GM23338 (cell line): ENCODE data around the gene ADAMTS20. TPM values are rescaled to one million over a fixed set of nuclear protein-coding genes. Genes with fewer than 3 reads are reported as not detected.

Source experiments
- ATAC-seq: fragments of 200-7000 bp; cut with Tn5 transposase; 3 replicates; pipeline ENCODE4 v1.9.1; 2020
- DNase-seq: peaks from one replicate; pipeline ENCODE4 v3.0.0-alpha.2; 2015; ENCODE audit warnings: low spot score
- H2AFZ ChIP-seq: fragments of 200-600 bp; sonication (generic); 2 replicates; pipeline ENCODE4 v1.8.0; 2016; ENCODE audit warnings: antibody characterized with exemption, mild to moderate bottlenecking, moderate library complexity
- H3F3A ChIP-seq: fragments of 200-600 bp; sonication (generic); replicated peaks from 2 replicates; pipeline ENCODE4 v1.8.0; 2017; ENCODE audit warnings: antibody characterized with exemption, mixed run types, low read depth
- H3K27ac ChIP-seq: fragments of 200-600 bp; sonication (generic); 2 replicates; pipeline ENCODE4 v1.6.1; 2016; ENCODE audit warnings: low read depth
- H3K27me3 ChIP-seq: fragments of 200-600 bp; sonication (generic); 2 replicates; pipeline ENCODE4 v1.8.0; 2016; ENCODE audit warnings: mild to moderate bottlenecking, mixed run types, moderate library complexity; ENCODE audit not compliant: insufficient read depth
- H3K36me3 ChIP-seq: fragments of 200-600 bp; sonication (generic); 2 replicates; pipeline ENCODE4 v1.8.0; 2016; ENCODE audit warnings: mild to moderate bottlenecking; ENCODE audit not compliant: insufficient read depth
- H3K4me1 ChIP-seq: fragments of 200-600 bp; sonication (generic); 2 replicates; pipeline ENCODE4 v1.8.0; 2016; ENCODE audit warnings: mild to moderate bottlenecking, moderate library complexity; ENCODE audit not compliant: insufficient read depth
- H3K4me2 ChIP-seq: fragments of 200-600 bp; sonication (generic); 2 replicates; pipeline ENCODE4 v1.7.1; 2017; ENCODE audit warnings: mixed run types
- H3K4me3 ChIP-seq: fragments of 200-600 bp; sonication (generic); 2 replicates; pipeline ENCODE4 v1.6.1; 2016; ENCODE audit warnings: mixed run types
- H3K79me2 ChIP-seq: fragments of 200-600 bp; sonication (generic); replicated peaks from 2 replicates; pipeline ENCODE4 v1.8.0; 2017; ENCODE audit warnings: mild to moderate bottlenecking; ENCODE audit not compliant: insufficient read depth
- H3K9me2 ChIP-seq: fragments of 200-600 bp; sonication (generic); 2 replicates; pipeline ENCODE4 v1.8.0; 2017; ENCODE audit not compliant: insufficient read depth
- H4K20me1 ChIP-seq: fragments of 200-600 bp; sonication (generic); replicated peaks from 2 replicates; pipeline ENCODE4 v1.8.0; 2017; ENCODE audit warnings: mild to moderate bottlenecking; ENCODE audit not compliant: insufficient read depth
- H3K27ac Mint-ChIP-seq: 2 replicates; pipeline ENCODE4 v1.8.0; 2020; ENCODE audit warnings: inconsistent platforms, mild to moderate bottlenecking, moderate library complexity, mixed read lengths
- H3K27me3 Mint-ChIP-seq: 3 replicates; pipeline ENCODE4 v1.8.0; 2022; ENCODE audit warnings: low read depth, mild to moderate bottlenecking, moderate library complexity, mixed read lengths, inconsistent platforms; ENCODE audit not compliant: insufficient read depth, poor library complexity
- H3K36me3 Mint-ChIP-seq: 3 replicates; pipeline ENCODE4 v1.8.0; 2021; ENCODE audit warnings: low read depth, mild to moderate bottlenecking, inconsistent platforms, moderate library complexity, mixed read lengths
- H3K4me1 Mint-ChIP-seq: 3 replicates; pipeline ENCODE4 v1.8.0; 2020; ENCODE audit warnings: mild to moderate bottlenecking, inconsistent platforms, mixed read lengths
- H3K4me3 Mint-ChIP-seq: 3 replicates; pipeline ENCODE4 v1.8.0; 2021; ENCODE audit warnings: moderate library complexity, mild to moderate bottlenecking, inconsistent platforms, mixed read lengths
- H3K9me3 Mint-ChIP-seq: 3 replicates; pipeline ENCODE4 v1.8.0; 2020; ENCODE audit warnings: moderate library complexity, mild to moderate bottlenecking, inconsistent platforms, mixed read lengths
- CREB1 ChIP-seq: fragments of 250-450 bp; sonication (Bioruptor Pico); IDR thresholded peaks from 2 replicates; pipeline ENCODE4 v1.5.0; 2020; ENCODE audit warnings: low read depth, mild to moderate bottlenecking, moderate library complexity
- EZH2 ChIP-seq: fragments of 200-600 bp; sonication (generic); IDR thresholded peaks from one replicate; pipeline ENCODE4 v1.8.0; 2017; ENCODE audit warnings: antibody characterized with exemption, mild to moderate bottlenecking, low read depth; ENCODE audit not compliant: unreplicated experiment
- JUNB ChIP-seq: IDR thresholded peaks from one replicate; pipeline ENCODE4 v1.6.1; 2016; ENCODE audit warnings: antibody characterized with exemption; ENCODE audit not compliant: unreplicated experiment
- STAT1 ChIP-seq: IDR thresholded peaks from one replicate; pipeline ENCODE4 v1.6.1; 2016; ENCODE audit warnings: antibody characterized with exemption; ENCODE audit not compliant: unreplicated experiment
- ZNF331 ChIP-seq: fragments of 250-450 bp; sonication (Bioruptor Pico); IDR thresholded peaks from 2 replicates; pipeline ENCODE4 v1.5.0; 2020; ENCODE audit warnings: low read depth, mild to moderate bottlenecking, moderate library complexity
- polyA plus RNA-seq: library from polyadenylated mRNA; unstranded; fragments of >200 nt; fragmentation: Nextera tagmentation; extraction: Ambion mirVana; gene quantifications from 2 replicates; pipeline ENCODE4 v1.2.1, GENCODE V29; 2016
- total RNA-seq: library from RNA; depleted of rRNA; stranded (reverse); fragments of >200 nt; shearing (Covaris generic); gene quantifications from 2 replicates; pipeline ENCODE4 v1.2.3, GENCODE V29; 2014
- TF ChIP-seq, protein P1 (sequence below): fragments of 250-450 bp; sonication (Bioruptor Pico); IDR thresholded peaks from 2 replicates; pipeline ENCODE4 v1.5.0; 2020; ENCODE audit warnings: mild to moderate bottlenecking, moderate library complexity
- TF ChIP-seq, protein P2 (sequence below): IDR thresholded peaks from 2 replicates; pipeline ENCODE4 v1.6.1; 2016; ENCODE audit warnings: antibody characterized with exemption

Gene ADAMTS20
- total and polyA plus RNA-seq, 2 experiments from 2014 or later = 2.0 to 9.3 TPM

DNA sequence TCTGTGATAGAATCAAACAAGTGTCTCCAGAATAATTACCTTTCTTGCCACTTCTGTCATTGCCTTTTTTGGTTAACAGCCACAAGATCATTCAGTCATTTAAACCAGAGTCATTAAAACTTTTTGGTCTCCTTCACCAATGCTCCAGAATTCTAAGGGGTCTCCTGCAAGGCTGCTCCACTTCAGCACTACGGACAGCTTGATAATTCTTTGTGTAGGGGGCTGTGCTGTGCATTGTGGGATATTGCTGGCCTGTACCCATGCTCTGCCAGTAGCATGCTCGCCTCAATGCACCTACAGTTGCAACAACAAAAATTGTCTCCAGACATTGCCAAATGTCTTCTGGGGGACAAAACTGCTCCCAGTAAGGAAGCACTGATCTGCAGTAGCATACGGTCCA, 7.3 kb downstream of the ADAMTS20 start (continued):
- TF ChIP-seq, protein P1, sequence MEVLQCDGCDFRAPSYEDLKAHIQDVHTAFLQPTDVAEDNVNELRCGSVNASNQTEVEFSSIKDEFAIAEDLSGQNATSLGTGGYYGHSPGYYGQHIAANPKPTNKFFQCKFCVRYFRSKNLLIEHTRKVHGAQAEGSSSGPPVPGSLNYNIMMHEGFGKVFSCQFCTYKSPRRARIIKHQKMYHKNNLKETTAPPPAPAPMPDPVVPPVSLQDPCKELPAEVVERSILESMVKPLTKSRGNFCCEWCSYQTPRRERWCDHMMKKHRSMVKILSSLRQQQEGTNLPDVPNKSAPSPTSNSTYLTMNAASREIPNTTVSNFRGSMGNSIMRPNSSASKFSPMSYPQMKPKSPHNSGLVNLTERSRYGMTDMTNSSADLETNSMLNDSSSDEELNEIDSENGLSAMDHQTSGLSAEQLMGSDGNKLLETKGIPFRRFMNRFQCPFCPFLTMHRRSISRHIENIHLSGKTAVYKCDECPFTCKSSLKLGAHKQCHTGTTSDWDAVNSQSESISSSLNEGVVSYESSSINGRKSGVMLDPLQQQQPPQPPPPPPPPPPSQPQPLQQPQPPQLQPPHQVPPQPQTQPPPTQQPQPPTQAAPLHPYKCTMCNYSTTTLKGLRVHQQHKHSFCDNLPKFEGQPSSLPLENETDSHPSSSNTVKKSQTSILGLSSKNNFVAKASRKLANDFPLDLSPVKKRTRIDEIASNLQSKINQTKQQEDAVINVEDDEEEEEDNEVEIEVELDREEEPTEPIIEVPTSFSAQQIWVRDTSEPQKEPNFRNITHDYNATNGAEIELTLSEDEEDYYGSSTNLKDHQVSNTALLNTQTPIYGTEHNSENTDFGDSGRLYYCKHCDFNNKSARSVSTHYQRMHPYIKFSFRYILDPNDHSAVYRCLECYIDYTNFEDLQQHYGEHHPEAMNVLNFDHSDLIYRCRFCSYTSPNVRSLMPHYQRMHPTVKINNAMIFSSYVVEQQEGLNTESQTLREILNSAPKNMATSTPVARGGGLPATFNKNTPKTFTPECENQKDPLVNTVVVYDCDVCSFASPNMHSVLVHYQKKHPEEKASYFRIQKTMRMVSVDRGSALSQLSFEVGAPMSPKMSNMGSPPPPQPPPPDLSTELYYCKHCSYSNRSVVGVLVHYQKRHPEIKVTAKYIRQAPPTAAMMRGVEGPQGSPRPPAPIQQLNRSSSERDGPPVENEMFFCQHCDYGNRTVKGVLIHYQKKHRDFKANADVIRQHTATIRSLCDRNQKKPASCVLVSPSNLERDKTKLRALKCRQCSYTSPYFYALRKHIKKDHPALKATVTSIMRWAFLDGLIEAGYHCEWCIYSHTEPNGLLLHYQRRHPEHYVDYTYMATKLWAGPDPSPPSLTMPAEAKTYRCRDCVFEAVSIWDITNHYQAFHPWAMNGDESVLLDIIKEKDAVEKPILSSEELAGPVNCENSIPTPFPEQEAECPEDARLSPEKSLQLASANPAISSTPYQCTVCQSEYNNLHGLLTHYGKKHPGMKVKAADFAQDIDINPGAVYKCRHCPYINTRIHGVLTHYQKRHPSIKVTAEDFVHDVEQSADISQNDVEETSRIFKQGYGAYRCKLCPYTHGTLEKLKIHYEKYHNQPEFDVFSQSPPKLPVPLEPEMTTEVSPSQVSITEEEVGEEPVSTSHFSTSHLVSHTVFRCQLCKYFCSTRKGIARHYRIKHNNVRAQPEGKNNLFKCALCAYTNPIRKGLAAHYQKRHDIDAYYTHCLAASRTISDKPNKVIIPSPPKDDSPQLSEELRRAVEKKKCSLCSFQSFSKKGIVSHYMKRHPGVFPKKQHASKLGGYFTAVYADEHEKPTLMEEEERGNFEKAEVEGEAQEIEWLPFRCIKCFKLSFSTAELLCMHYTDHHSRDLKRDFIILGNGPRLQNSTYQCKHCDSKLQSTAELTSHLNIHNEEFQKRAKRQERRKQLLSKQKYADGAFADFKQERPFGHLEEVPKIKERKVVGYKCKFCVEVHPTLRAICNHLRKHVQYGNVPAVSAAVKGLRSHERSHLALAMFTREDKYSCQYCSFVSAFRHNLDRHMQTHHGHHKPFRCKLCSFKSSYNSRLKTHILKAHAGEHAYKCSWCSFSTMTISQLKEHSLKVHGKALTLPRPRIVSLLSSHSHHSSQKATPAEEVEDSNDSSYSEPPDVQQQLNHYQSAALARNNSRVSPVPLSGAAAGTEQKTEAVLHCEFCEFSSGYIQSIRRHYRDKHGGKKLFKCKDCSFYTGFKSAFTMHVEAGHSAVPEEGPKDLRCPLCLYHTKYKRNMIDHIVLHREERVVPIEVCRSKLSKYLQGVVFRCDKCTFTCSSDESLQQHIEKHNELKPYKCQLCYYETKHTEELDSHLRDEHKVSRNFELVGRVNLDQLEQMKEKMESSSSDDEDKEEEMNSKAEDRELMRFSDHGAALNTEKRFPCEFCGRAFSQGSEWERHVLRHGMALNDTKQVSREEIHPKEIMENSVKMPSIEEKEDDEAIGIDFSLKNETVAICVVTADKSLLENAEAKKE (CRISPR knock-in tag) = no peak
- no peak for TF ChIP-seq STAT1

DNA sequence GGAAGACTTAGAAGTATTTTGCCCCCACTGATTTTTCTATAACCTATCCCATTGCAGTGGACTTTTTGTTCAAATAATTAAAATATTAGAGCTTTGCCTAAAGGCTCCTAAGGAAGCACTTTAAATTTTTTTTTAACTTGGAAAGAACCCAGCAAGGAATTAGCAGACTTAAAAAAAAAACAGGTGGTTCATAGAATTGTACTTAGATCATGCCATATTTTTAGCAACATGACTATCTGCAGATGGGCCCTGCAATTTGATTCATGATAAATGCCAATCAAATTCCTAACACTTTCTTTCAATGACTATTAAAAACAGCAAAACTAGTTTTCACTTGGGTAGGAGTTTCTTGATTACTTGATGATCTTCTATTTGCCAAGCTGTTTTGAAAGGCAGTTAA, 11.5 kb downstream of the ADAMTS20 start:
- DNase-seq (no peak), ATAC-seq (no peak)
- Mint-ChIP-seq H3K27ac (no peak overlapping the region), H3K9me3 (no peaks in the 10 kb centered on the region), H3K4me3 (no peak overlapping the region), H3K4me1 (no peaks in the 10 kb centered on the region), H3K36me3 (peaks cover 7% of the 10 kb centered on the region; the same call in 1 of the 3 replicates), H3K27me3 (no peaks in the 10 kb centered on the region)
- Histone ChIP-seq H3K4me3 (no peak overlapping the region), H3K27me3 (no peaks in the 10 kb centered on the region), H3K4me1 (no peaks in the 10 kb centered on the region), H3K79me2 (no peaks in the 10 kb centered on the region; the same call in 1 of the 2 replicates), H3F3A (no peaks in the 10 kb centered on the region), H3K27ac (no peak overlapping the region), H4K20me1 (no peaks in the 10 kb centered on the region), H3K9me2 (no peaks in the 10 kb centered on the region), H2AFZ (no peak overlapping the region), H3K36me3 (no peaks in the 10 kb centered on the region), H3K4me2 (no peak overlapping the region)
- TF ChIP-seq, protein P2, sequence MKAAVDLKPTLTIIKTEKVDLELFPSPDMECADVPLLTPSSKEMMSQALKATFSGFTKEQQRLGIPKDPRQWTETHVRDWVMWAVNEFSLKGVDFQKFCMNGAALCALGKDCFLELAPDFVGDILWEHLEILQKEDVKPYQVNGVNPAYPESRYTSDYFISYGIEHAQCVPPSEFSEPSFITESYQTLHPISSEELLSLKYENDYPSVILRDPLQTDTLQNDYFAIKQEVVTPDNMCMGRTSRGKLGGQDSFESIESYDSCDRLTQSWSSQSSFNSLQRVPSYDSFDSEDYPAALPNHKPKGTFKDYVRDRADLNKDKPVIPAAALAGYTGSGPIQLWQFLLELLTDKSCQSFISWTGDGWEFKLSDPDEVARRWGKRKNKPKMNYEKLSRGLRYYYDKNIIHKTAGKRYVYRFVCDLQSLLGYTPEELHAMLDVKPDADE = no peak
- no peak for TF ChIP-seq STAT1
- no peak for TF ChIP-seq EZH2
- TF ChIP-seq, protein P1 (CRISPR knock-in tag) = no peak
- no peak for TF ChIP-seq CREB1 (CRISPR knock-in tag)
- no peak for TF ChIP-seq JUNB
- no peak for TF ChIP-seq ZNF331 (CRISPR knock-in tag)
